NCI-H748 (cell line): ENCODE data around the gene PREX1.

Experiments used
- DNase-seq: peaks from one replicate; lab custom pipeline; 2025; ENCODE audit not compliant: unreplicated experiment; lab: John Stamatoyannopoulos, UW

The PREX1 gene

GRCh38 chr20:48721324-48722001, 106.3 kb downstream of the PREX1 start:
- no peak for DNase-seq

GRCh38 chr20:48720256-48720985, 107.4 kb downstream of the PREX1 start:
- no peak for DNase-seq

- no peak for DNase-seq
Observed at GRCh38 chr20:48719598-48720255, 108.1 kb downstream of the PREX1 start.

- DNase-seq: no peak
Observed at GRCh38 chr20:48718786-48719578, 108.8 kb downstream of the PREX1 start.

- DNase-seq: no peak
Observed at GRCh38 chr20:48717680-48718223, 110.0 kb downstream of the PREX1 start.

GRCh38 chr20:48717095-48717672, 110.6 kb downstream of the PREX1 start:
- DNase-seq: no peak

- DNase-seq: no peak
Observed at GRCh38 chr20:48716541-48716940, 111.3 kb downstream of the PREX1 start.

- DNase-seq: no peak
Observed at GRCh38 chr20:48716086-48716485, 111.7 kb downstream of the PREX1 start.

- DNase-seq: no peak
Observed at GRCh38 chr20:48714764-48715163, 113.0 kb downstream of the PREX1 start.

GRCh38 chr20:48711696-48712464, 115.9 kb downstream of the PREX1 start:
- DNase-seq: no peak

- DNase-seq: no peak
Observed at GRCh38 chr20:48711044-48711428, 116.8 kb downstream of the PREX1 start.

GRCh38 chr20:48710341-48711043, 117.3 kb downstream of the PREX1 start:
- DNase-seq: no peak

- no peak for DNase-seq
Observed at GRCh38 chr20:48709744-48710143, 118.1 kb downstream of the PREX1 start.

- no peak for DNase-seq
Observed at GRCh38 chr20:48709058-48709691, 118.6 kb downstream of the PREX1 start.

GRCh38 chr20:48708630-48709029, 119.2 kb downstream of the PREX1 start:
- DNase-seq: no peak

GRCh38 chr20:48708116-48708515, 119.7 kb downstream of the PREX1 start:
- DNase-seq: no peak

- DNase-seq: no peak
Observed at GRCh38 chr20:48706710-48707365, 121.0 kb downstream of the PREX1 start.

GRCh38 chr20:48706116-48706656, 121.6 kb downstream of the PREX1 start:
- no peak for DNase-seq
